Measurements from ENCODE around the gene LIN28B.

DNA sequence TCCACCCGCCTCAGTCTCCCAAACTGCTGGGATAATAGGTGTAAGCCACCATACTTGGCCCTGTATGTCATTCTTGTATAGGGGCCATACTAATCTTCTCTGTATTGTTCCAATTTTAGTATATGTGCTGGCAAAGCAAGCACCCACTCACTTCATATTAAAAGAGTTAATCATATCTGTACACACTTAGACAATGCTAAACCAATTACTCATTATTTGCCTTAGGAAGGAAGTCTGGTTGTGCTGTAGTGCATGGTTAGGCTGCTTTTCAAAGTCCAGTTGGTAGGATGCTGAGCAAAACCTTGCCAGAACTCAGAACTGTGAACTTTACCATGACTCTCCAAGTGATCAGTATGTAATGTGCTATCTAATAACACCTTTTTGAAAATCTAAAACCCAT, 88.6 kb downstream of the LIN28B start:
- TF ChIP-seq, protein P1, sequence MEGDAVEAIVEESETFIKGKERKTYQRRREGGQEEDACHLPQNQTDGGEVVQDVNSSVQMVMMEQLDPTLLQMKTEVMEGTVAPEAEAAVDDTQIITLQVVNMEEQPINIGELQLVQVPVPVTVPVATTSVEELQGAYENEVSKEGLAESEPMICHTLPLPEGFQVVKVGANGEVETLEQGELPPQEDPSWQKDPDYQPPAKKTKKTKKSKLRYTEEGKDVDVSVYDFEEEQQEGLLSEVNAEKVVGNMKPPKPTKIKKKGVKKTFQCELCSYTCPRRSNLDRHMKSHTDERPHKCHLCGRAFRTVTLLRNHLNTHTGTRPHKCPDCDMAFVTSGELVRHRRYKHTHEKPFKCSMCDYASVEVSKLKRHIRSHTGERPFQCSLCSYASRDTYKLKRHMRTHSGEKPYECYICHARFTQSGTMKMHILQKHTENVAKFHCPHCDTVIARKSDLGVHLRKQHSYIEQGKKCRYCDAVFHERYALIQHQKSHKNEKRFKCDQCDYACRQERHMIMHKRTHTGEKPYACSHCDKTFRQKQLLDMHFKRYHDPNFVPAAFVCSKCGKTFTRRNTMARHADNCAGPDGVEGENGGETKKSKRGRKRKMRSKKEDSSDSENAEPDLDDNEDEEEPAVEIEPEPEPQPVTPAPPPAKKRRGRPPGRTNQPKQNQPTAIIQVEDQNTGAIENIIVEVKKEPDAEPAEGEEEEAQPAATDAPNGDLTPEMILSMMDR (IDR thresholded peaks at IDR 0.05), result no peak
- TF ChIP-seq SMC3 (IDR thresholded peaks at IDR 0.05) (no peak), EP300 (IDR thresholded peaks at IDR 0.05) (0 out of 5 replicates have a peak, but pooled peaks of 1 of the 2 experiments have one; percentile 30)
